ENCODE data around the gene ADAM19.

DNA sequence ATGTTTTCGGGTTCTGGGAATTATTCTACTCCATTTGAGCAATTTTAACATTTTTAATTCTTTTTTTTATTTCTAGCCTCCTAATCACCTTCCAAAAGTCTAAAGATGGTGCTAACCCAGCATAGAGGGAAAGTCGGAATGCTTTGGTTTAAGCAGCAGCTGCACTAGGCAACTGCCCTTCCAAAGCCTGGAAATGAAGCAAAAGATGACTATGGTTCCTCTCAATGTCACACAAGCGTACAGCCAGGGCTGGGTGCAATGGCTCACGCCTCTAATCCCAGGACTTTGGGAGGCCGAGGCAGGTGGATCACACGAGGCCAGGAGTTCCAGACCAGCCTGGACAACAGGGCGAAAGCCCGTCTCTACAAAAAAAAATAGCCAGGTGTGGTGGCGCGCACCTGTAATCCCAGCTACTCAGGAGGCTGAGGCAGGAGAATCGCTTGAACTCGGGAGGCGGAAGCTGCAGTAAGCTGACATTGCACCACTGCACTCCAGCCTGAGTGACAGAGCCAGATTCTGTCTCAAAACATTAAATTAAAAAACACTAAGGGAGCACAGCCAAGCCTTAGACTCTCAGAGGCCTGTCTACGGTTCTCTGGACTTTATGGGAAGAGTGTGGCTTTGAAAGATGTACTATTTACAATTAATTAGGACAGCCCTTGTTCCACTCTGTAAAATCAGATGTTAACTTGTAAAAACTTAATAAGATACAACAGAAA lies 33.1 kb downstream of the ADAM19 start:
- TF ChIP-seq, protein P1, sequence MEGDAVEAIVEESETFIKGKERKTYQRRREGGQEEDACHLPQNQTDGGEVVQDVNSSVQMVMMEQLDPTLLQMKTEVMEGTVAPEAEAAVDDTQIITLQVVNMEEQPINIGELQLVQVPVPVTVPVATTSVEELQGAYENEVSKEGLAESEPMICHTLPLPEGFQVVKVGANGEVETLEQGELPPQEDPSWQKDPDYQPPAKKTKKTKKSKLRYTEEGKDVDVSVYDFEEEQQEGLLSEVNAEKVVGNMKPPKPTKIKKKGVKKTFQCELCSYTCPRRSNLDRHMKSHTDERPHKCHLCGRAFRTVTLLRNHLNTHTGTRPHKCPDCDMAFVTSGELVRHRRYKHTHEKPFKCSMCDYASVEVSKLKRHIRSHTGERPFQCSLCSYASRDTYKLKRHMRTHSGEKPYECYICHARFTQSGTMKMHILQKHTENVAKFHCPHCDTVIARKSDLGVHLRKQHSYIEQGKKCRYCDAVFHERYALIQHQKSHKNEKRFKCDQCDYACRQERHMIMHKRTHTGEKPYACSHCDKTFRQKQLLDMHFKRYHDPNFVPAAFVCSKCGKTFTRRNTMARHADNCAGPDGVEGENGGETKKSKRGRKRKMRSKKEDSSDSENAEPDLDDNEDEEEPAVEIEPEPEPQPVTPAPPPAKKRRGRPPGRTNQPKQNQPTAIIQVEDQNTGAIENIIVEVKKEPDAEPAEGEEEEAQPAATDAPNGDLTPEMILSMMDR (IDR thresholded peaks at IDR 0.05), result no peak
- TF ChIP-seq POLR2A (IDR thresholded peaks at IDR 0.05), result no peak

Data from Peyer's patch (tissue), 4 donors.